ENCODE data around the gene SYCN. TPM values are rescaled to one million over a fixed set of nuclear protein-coding genes. Genes with fewer than 3 reads are reported as not detected.

The SYCN gene
- total RNA-seq, 1 donor from 2014 or later, result not detected

GRCh38 chr19:39181500-39182173, 22.4 kb downstream of the SYCN start:
- no peak for DNase-seq (ENCODE audit: low read depth)
- H3K4me3 ChIP-seq (ENCODE audit: low read depth, low read length), result no peak overlapping the region
- no peak for TF ChIP-seq CTCF (conservative IDR thresholded peaks at IDR 0.05; ENCODE audit: low read depth, low read length)

GRCh38 chr19:39180749-39181148, 23.3 kb downstream of the SYCN start:
- no peak overlapping the region for H3K4me3 ChIP-seq (ENCODE audit: low read depth, low read length)
- no peak for DNase-seq (ENCODE audit: low read depth)
- TF ChIP-seq CTCF (conservative IDR thresholded peaks at IDR 0.05; ENCODE audit: low read depth, low read length), result no peak

- no peak overlapping the region for H3K4me3 ChIP-seq (ENCODE audit: low read depth, low read length)
- no peak for TF ChIP-seq CTCF (conservative IDR thresholded peaks at IDR 0.05; ENCODE audit: low read depth, low read length)
Observed at GRCh38 chr19:39179754-39180153, 24.3 kb downstream of the SYCN start.

DNA sequence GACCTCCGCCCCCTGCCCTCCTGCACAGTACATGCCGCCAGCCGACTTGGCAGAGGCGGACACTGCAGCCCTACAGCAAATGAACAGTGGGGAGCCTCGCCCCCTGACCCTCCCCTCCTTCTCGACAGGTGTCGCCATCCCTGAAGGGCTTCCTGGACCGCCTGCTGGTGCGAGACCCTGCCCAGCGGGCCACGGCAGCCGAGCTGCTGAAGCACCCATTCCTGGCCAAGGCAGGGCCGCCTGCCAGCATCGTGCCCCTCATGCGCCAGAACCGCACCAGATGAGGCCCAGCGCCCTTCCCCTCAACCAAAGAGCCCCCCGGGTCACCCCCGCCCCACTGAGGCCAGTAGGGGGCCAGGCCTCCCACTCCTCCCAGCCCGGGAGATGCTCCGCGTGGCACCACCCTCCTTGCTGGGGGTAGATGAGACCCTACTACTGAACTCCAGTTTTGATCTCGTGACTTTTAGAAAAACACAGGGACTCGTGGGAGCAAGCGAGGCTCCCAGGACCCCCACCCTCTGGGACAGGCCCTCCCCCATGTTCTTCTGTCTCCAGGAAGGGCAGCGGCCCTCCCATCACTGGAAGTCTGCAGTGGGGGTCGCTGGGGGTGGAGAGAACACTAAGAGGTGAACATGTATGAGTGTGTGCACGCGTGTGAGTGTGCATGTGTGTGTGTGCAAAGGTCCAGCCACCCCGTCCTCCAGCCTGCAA, 25.6 kb downstream of the SYCN start:
- DNase-seq (ENCODE audit: low read depth), result no peak
- TF ChIP-seq CTCF (conservative IDR thresholded peaks at IDR 0.05; ENCODE audit: low read depth, low read length), result no peak
- no peak overlapping the region for H3K4me3 ChIP-seq (ENCODE audit: low read depth, low read length)

More at GRCh38 chr19:39179754-39180153, 24.3 kb downstream of the SYCN start:
- DNase-seq (ENCODE audit: low read depth), result no peak

GRCh38 chr19:39177736-39178135, 26.3 kb downstream of the SYCN start:
- DNase-seq (ENCODE audit: low read depth), result no peak
- TF ChIP-seq CTCF (conservative IDR thresholded peaks at IDR 0.05; ENCODE audit: low read depth, low read length), result no peak
- no peak overlapping the region for H3K4me3 ChIP-seq (ENCODE audit: low read depth, low read length)

- TF ChIP-seq CTCF (conservative IDR thresholded peaks at IDR 0.05; ENCODE audit: low read depth, low read length), result no peak
- no peak for DNase-seq (ENCODE audit: low read depth)
- no peak overlapping the region for H3K4me3 ChIP-seq (ENCODE audit: low read depth, low read length)
Observed at GRCh38 chr19:39177110-39177699, 26.9 kb downstream of the SYCN start.
